Left cardiac atrium (tissue), 4 donors: Measurements from ENCODE around the gene SHROOM2. TPM values are rescaled to one million over a fixed set of nuclear protein-coding genes. Genes with fewer than 3 reads are reported as not detected.
A peak's percentile ranks its signal among the peaks of the same experiment; 100 is the strongest.

Experiments used
- ATAC-seq, 2 donors: fragments of 200-7000 bp; cut with Tn5 transposase; one replicate each; pipeline ENCODE4 v1.9.1; 2020; ENCODE audit warnings: mild to moderate bottlenecking in 2 of 2, moderate library complexity in 2 of 2
- DNase-seq: peaks from one replicate; pipeline ENCODE4 v3.0.0-alpha.2; 2020
- intact Hi-C, 2 donors: fragments of 100-400 bp; cut with DNase I; formaldehyde crosslinking; loops; one replicate each; pipeline versions ENCODE4 v1.14.1 to v1.15.1; 2022 to 2023
- total RNA-seq, 2 donors: library from RNA; stranded (reverse); fragmentation: NEBNext Ultra II Directional; extraction: Animal tissue kit (Norgen Biotek cat#: 25700); gene quantifications; one replicate each; pipeline ENCODE4 v1.2.1, GENCODE V29; 2021
- donor health status: DM: no; HTN: yes; CAD: no.
- donor health status: DM: no; HTN: yes; CAD: no; lungs with severe emphysema.
- donor health status: DM: yes; HTN: yes; CAD: no.
- donor health status: Dilated cardiomyopathy.

SHROOM2 gene
- total RNA-seq, 2 donors from 2014 or later, result 1.1 to 2.7 TPM

- ATAC-seq (no peak), DNase-seq (no peak)
Measured at GRCh38 chrX:9953396-9953795, 167.2 kb downstream of the SHROOM2 start.

DNA sequence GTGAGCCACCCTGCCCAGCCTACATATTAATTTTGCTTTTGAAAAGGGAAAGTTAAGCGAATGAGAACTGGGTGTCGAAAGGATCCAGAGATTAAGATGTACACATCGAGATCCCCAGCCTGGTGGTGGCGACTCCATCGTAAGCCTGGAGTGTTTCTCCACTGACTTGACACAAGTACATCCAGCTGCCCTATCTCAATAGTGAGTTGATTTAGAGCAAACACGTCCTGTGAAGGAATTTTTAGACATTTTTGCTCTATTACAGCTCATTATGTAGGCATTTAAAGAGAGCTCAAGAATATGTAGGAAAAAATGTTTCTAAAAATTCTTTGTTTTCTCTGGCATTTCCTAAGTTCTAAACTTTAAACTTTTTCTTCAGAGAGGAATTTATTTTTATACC is 169.3 kb downstream of the SHROOM2 start:
- DNase-seq (no peak), ATAC-seq (no peak)
- intact Hi-C loops, result no loop called here

More at GRCh38 chrX:9953396-9953795, 167.2 kb downstream of the SHROOM2 start:
- intact Hi-C loops, result no loop called here

DNA sequence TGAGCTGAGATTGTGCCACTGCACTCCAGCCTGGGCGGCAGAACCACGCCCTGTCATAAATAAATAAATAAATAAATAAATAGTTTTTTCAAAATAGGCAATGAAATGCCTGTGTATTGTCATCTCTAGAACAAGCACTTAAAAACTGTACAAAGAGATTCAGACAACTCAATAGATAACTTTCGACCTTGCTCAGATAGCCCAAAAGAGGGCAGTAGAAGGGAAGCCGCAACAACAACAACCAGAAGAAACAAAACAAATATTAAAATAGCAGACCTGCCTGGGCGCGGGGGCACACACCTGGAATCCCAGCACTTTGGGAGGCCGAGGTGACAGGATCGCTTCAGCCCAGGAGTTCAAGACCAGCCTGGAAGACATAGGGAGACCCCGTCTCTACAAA is 171.5 kb downstream of the SHROOM2 start:
- intact Hi-C loops, result no loop called here
- ATAC-seq (no peak), DNase-seq (no peak)

DNA sequence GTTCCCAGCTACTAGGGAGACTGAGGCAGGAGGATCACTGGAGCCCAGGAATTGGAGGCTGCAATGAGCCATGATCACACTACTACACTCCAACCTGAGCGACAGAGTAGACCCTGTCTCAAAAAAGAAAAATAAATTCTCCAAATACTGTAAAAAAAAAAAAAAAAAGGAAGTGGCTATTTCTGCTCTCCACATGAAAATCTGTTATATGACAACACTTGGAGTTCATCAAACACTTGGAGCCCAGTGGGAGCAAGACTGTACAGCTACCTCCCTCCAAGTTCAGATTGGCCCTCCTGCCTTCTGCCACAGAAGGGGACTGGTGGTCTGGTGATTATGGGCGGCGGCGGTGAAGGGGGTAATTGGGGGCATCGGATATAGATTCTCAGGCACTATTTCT is 172.0 kb downstream of the SHROOM2 start:
- no peak for DNase-seq
- no peak for ATAC-seq
- intact Hi-C loops, result no loop called here

GRCh38 chrX:9961750-9962149 is 175.5 kb downstream of the SHROOM2 start:
- intact Hi-C loops, result no loop called here
- DNase-seq (no peak), ATAC-seq (no peak)

GRCh38 chrX:9966775-9967408 is 180.7 kb downstream of the SHROOM2 start, which contains the start of gene CLDN34:
Gene CLDN34 (plus strand): TSS chrX:9967358. CDS start chrX:9967358, 0 bp downstream.
- intact Hi-C loops, result no loop called here
- ATAC-seq, result no peak
- no peak for DNase-seq

DNA sequence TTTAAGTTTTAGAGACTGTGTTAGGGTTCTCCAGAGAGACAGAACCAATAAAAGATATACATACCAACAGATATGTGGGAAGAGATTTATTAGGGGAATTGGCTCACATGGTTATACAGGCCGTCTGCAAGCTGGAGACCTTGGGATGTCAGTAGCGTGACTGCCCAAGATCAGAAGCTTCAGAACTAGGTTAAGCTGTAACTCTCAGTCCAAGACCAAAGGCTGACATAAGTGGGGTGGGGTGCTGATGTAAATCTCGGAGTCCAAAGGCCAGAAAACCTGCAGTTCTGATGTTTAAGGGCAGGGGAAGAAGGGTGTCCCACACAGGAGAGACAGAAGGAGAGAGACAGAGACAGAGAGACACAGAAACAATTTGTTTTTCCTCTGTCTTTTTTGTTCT is 191.4 kb downstream of the SHROOM2 start:
- ATAC-seq (no peak), DNase-seq (no peak)
- intact Hi-C loops, result no loop called here

DNA sequence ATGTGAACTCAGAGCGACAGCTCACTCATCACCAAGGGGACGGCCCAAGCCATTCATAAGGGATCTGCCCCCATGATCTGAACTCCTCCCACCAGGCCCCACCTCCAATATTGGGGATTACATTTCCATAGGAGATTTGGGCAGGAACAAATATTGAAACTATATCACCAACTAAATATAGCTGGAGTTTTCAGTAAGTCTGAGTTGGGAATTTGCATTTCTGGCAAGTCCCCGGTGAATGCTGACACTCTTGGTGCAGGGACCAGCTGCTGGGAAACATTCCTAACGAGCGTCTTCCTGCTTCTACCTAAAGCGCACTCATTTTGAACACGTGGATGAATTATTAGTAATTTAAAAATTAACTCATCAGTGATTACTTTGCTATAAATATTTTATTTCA is 194.2 kb downstream of the SHROOM2 start:
- ATAC-seq (no peak), DNase-seq (no peak)
- intact Hi-C loops, result no loop called here

GRCh38 chrX:9980927-9981326 is 194.7 kb downstream of the SHROOM2 start:
- DNase-seq, result no peak
- no peak for ATAC-seq
- intact Hi-C loops, result no loop called here

GRCh38 chrX:9983441-9983840 is 197.2 kb downstream of the SHROOM2 start:
- intact Hi-C loops, result no loop called here
- DNase-seq, result no peak
- no peak for ATAC-seq

- ATAC-seq, result no peak
- intact Hi-C loops, result no loop called here
- no peak for DNase-seq
Measured at GRCh38 chrX:9983846-9984245, 197.6 kb downstream of the SHROOM2 start.

DNA sequence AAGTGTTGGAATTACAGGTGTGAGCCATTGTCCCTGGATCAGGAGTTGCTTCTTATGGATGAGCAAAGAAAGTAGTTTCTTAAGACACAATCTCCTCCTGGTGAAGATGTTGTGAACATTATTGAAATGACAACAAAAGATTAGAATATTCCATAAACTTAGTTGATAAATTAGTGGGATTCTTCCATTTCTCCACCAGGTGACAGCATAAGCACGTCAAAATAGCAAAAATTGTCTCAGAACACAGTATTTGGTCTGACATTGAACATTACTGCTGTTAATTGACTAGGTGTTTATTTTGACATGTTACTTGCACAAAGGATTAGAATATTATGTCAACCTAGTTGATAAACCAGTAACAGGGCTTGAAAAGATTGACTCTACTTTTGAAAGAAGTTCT is 202.5 kb downstream of the SHROOM2 start:
- no peak for ATAC-seq
- intact Hi-C loops, result no loop called here
- no peak for DNase-seq

DNA sequence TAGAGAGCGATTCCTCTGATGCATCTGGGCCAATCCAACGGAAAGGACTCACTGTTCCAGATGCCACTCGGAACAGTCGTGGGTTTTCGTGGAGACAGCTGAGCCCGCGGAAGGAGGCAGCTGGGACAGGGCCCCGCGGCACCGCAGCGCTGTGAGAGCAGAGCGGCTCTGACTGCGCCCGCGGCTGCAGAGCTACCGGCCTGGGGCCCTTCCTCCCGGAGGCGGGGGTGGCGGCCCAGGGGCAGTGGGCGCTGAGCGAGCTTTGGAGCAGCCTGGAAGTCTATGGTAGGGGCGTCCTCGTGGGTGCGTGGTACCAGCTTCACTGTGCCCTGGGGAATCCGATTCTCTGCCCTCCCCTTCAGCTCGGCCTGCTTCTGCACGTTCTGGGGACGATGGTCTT is 205.8 kb downstream of the SHROOM2 start:
- DNase-seq (no peak), ATAC-seq (no peak)
- intact Hi-C loops, result no loop called here

- intact Hi-C loops, result no loop called here
- ATAC-seq (no peak), DNase-seq (no peak)
Measured at GRCh38 chrX:9992724-9993123, 206.5 kb downstream of the SHROOM2 start.

GRCh38 chrX:9995855-9996339 is 209.7 kb downstream of the SHROOM2 start:
- intact Hi-C loops, result loop anchor here (1.0 to 5.0 kb wide), 3 partner anchors 109 to 123 kb away; no protein-coding TSS in a partner anchor
- ATAC-seq, result peak; percentile 92 to 94
- DNase-seq, result peak; percentile 86

GRCh38 chrX:9997041-9997440 is 210.8 kb downstream of the SHROOM2 start:
- DNase-seq (no peak), ATAC-seq (no peak)
- intact Hi-C loops, result loop anchor here (5.0 kb wide), 2 partner anchors 110 to 120 kb away; no protein-coding TSS in a partner anchor

GRCh38 chrX:9997524-9997923 is 211.3 kb downstream of the SHROOM2 start:
- intact Hi-C loops, result loop anchor here (5.0 kb wide), 2 partner anchors 110 to 120 kb away; no protein-coding TSS in a partner anchor
- no peak for ATAC-seq
- no peak for DNase-seq
